H1 (cell line): ENCODE results near the gene CHCHD6. TPM values are rescaled to one million over a fixed set of nuclear protein-coding genes. Genes with fewer than 3 reads are reported as not detected.
A peak's percentile ranks its signal among the peaks of the same experiment; 100 is the strongest.

Experiments used
- CTCF ChIA-PET: fragments of 300-600 bp; sonication (Branson Sonifier 250); formaldehyde crosslinking; loops from one replicate; lab custom pipeline; 2021; ENCODE audit not compliant: partially characterized antibody; lab: Charles Lee
- POLR2A ChIA-PET: fragments of 300-600 bp; sonication (Branson Sonifier 250); formaldehyde crosslinking; loops from one replicate; lab custom pipeline; 2021; ENCODE audit warnings: inconsistent platforms; ENCODE audit not compliant: partially characterized antibody; lab: Charles Lee
- DNase-seq, 2 experiments: peaks; one replicate each; pipeline versions ENCODE4 v3.0.0 to v3.0.0-alpha.2; 2010 to 2022; ENCODE audit warnings: low spot score in 2 of 2, low read depth in 1 of 2, mixed read lengths in 1 of 2
- FAIRE-seq: peaks from 2 replicates; lab custom pipeline; 2011; peaks lifted over from hg19 to GRCh38; lab: Jason Lieb, UNC
- H2AFZ ChIP-seq: 2 replicates; pipeline ENCODE4 v1.8.1; 2012; ENCODE audit warnings: low read length, inconsistent platforms
- H2AK5ac ChIP-seq: 2 replicates; pipeline ENCODE4 v1.6.1; 2013; ENCODE audit warnings: low read depth, low read length
- H2BK120ac ChIP-seq: replicated peaks from 2 replicates; pipeline ENCODE3; 2013; ENCODE audit warnings: low read depth, low read length, inconsistent platforms
- H2BK12ac ChIP-seq: 2 replicates; pipeline ENCODE4 v1.6.1; 2013; ENCODE audit warnings: low read depth, low read length
- H2BK15ac ChIP-seq: 2 replicates; pipeline ENCODE4 v1.6.1; 2013; ENCODE audit warnings: low read length
- H2BK20ac ChIP-seq: 2 replicates; pipeline ENCODE4 v1.6.1; 2013; ENCODE audit warnings: low read length
- H2BK5ac ChIP-seq: 2 replicates; pipeline ENCODE4 v1.6.1; 2013; ENCODE audit warnings: low read depth, low read length
- H3K14ac ChIP-seq: 2 replicates; pipeline ENCODE4 v1.6.1; 2013; ENCODE audit warnings: inconsistent platforms; ENCODE audit not compliant: insufficient read length
- H3K18ac ChIP-seq: 2 replicates; pipeline ENCODE4 v1.6.1; 2013; ENCODE audit warnings: low read length; ENCODE audit errors: extremely low read depth
- H3K23ac ChIP-seq: 2 replicates; pipeline ENCODE4 v1.6.1; 2013; ENCODE audit warnings: inconsistent platforms; ENCODE audit not compliant: insufficient read length
- H3K23me2 ChIP-seq: 2 replicates; pipeline ENCODE4 v1.6.1; 2013; ENCODE audit warnings: low read depth, low read length
- H3K27ac ChIP-seq: 2 replicates; pipeline ENCODE4 v1.6.1; 2011; ENCODE audit warnings: low read depth, low read length, inconsistent platforms
- H3K27me3 ChIP-seq, 4 experiments: replicated peaks in 1 of 4; 1 replicate in 1 of 4; 2 replicates in 3 of 4; pipeline versions ENCODE4 v1.6.1 to v1.8.1; 2011 to 2013; ENCODE audit warnings: low read length in 3 of 4, mild to moderate bottlenecking in 3 of 4, inconsistent platforms in 2 of 4, mixed read lengths in 2 of 4, moderate library complexity in 1 of 4; ENCODE audit not compliant: control insufficient read depth in 3 of 4, insufficient read depth in 3 of 4; ENCODE audit errors: extremely low read depth in 1 of 4
- H3K36me3 ChIP-seq, 4 experiments: 2 replicates each; pipeline versions ENCODE4 v1.6.1 to v1.8.1; 2011 to 2013; ENCODE audit warnings: mild to moderate bottlenecking in 4 of 4, low read length in 3 of 4, moderate library complexity in 2 of 4, control low read depth in 1 of 4, inconsistent platforms in 1 of 4; ENCODE audit not compliant: insufficient read depth in 4 of 4, control insufficient read depth in 2 of 4
- H3K4ac ChIP-seq: replicated peaks from 2 replicates; pipeline ENCODE3; 2013; ENCODE audit warnings: low read length, low read depth, mixed read lengths, inconsistent platforms; ENCODE audit not compliant: insufficient read length
- H3K4me1 ChIP-seq, 4 experiments: replicated peaks in 1 of 4; 1 replicate in 1 of 4; 2 replicates in 3 of 4; pipeline versions ENCODE4 v1.6.1 to v1.8.1; 2011 to 2013; ENCODE audit warnings: low read length in 3 of 4, inconsistent platforms in 2 of 4, mixed read lengths in 1 of 4; ENCODE audit not compliant: insufficient read depth in 4 of 4, control insufficient read depth in 3 of 4
- H3K4me2 ChIP-seq, 2 experiments: 2 replicates each; pipeline versions ENCODE4 v1.6.1 to v1.8.1; 2011 to 2013; ENCODE audit warnings: low read depth in 2 of 2, low read length in 2 of 2, control low read depth in 1 of 2, inconsistent platforms in 1 of 2, mild to moderate bottlenecking in 1 of 2; ENCODE audit not compliant: insufficient read depth in 1 of 2
- H3K4me3 ChIP-seq, 4 experiments: fragments of 200-600, 300-600 bp in 1 of 4; sonication (generic), shearing (Covaris generic), sonication (Bioruptor Twin) in 1 of 4; 2 replicates each; pipeline versions ENCODE4 v1.5.1 to v1.8.1; 2011 to 2016; ENCODE audit warnings: low read length in 4 of 4, low read depth in 3 of 4, control low read depth in 2 of 4, inconsistent platforms in 2 of 4, mild to moderate bottlenecking in 2 of 4, mixed read lengths in 1 of 4, moderate library complexity in 1 of 4; ENCODE audit not compliant: insufficient read depth in 2 of 4; ENCODE audit errors: extremely low read depth in 1 of 4
- H3K56ac ChIP-seq: replicated peaks from 2 replicates; pipeline ENCODE3; 2013; ENCODE audit warnings: low read depth, mild to moderate bottlenecking, mixed read lengths, low read length, inconsistent platforms; ENCODE audit not compliant: insufficient read length
- H3K79me1 ChIP-seq: 2 replicates; pipeline ENCODE4 v1.6.1; 2013; ENCODE audit warnings: low read depth, low read length, control low read depth
- H3K79me2 ChIP-seq, 2 experiments: 2 replicates each; pipeline versions ENCODE4 v1.6.1 to v1.8.1; 2012 to 2013; ENCODE audit warnings: low read length in 2 of 2, mild to moderate bottlenecking in 2 of 2, inconsistent platforms in 1 of 2; ENCODE audit not compliant: insufficient read depth in 2 of 2, control insufficient read depth in 1 of 2
- H3K9ac ChIP-seq, 4 experiments: replicated peaks in 1 of 4; 1 replicate in 1 of 4; 2 replicates in 3 of 4; pipeline versions ENCODE4 v1.6.1 to v1.8.1; 2011 to 2013; ENCODE audit warnings: low read depth in 3 of 4, low read length in 3 of 4, control low read depth in 2 of 4, mild to moderate bottlenecking in 2 of 4, moderate library complexity in 2 of 4, inconsistent platforms in 1 of 4; ENCODE audit errors: extremely low read depth in 1 of 4
- H3K9me3 ChIP-seq, 2 experiments: 2 replicates each; pipeline versions ENCODE4 v1.6.1 to v1.8.1; 2012 to 2013; ENCODE audit warnings: mild to moderate bottlenecking in 2 of 2, moderate library complexity in 2 of 2, control low read depth in 1 of 2, inconsistent platforms in 1 of 2, low read depth in 1 of 2, low read length in 1 of 2, mixed read lengths in 1 of 2; ENCODE audit not compliant: insufficient read depth in 2 of 2
- H4K20me1 ChIP-seq, 2 experiments: replicated peaks in 1 of 2; 2 replicates each; pipeline versions ENCODE3 to v1.8.1; 2011 to 2013; ENCODE audit warnings: inconsistent platforms in 2 of 2, low read length in 2 of 2, mild to moderate bottlenecking in 1 of 2; ENCODE audit not compliant: insufficient read depth in 2 of 2, control insufficient read depth in 1 of 2
- H4K5ac ChIP-seq: 2 replicates; pipeline ENCODE4 v1.6.1; 2013; ENCODE audit warnings: low read length, low read depth, mixed read lengths, inconsistent platforms; ENCODE audit not compliant: insufficient read length
- H4K8ac ChIP-seq: 2 replicates; pipeline ENCODE4 v1.8.0; 2013; ENCODE audit warnings: mild to moderate bottlenecking, moderate library complexity, low read length, inconsistent platforms; ENCODE audit not compliant: insufficient read depth; ENCODE audit errors: extremely low read depth
- H4K91ac ChIP-seq: replicated peaks from 2 replicates; pipeline ENCODE3; 2013; ENCODE audit warnings: low read length, mixed read lengths, inconsistent platforms; ENCODE audit not compliant: insufficient read length
- ASH2L ChIP-seq: fragments of 200-600, 300-600 bp; sonication (generic); IDR thresholded peaks from one replicate; pipeline ENCODE4 v1.7.1; 2017; ENCODE audit warnings: low read length
- CREB1 ChIP-seq: IDR thresholded peaks from 2 replicates; pipeline ENCODE4 v1.6.1; 2012; ENCODE audit warnings: inconsistent platforms
- GTF2F1 ChIP-seq: IDR thresholded peaks from 2 replicates; pipeline ENCODE4 v1.6.1; 2012; ENCODE audit warnings: low read depth, low read length, improper control_type of control experiment, borderline replicate concordance
- HDAC2 ChIP-seq, 2 experiments: fragments of 300-600 bp in 1 of 2; sonication (generic) in 1 of 2; IDR thresholded peaks; 2 replicates each; pipeline ENCODE4 v1.6.1; 2011 to 2012; ENCODE audit warnings: low read depth in 2 of 2, low read length in 2 of 2, mild to moderate bottlenecking in 2 of 2, moderate library complexity in 2 of 2, borderline replicate concordance in 1 of 2, inconsistent platforms in 1 of 2
- KDM5A ChIP-seq: fragments of 200-600 bp; IDR thresholded peaks from 2 replicates; pipeline ENCODE4 v1.7.1; 2012; ENCODE audit warnings: mild to moderate bottlenecking, low read length, inconsistent platforms, mixed read lengths
- POLR2AphosphoS5 ChIP-seq: IDR thresholded peaks from 2 replicates; pipeline ENCODE4 v1.6.1; 2011; ENCODE audit warnings: low read depth, low read length
- RNF2 ChIP-seq: fragments of 200-900, 300-1000 bp; sonication (generic); IDR thresholded peaks from 2 replicates; pipeline ENCODE4 v1.7.1; 2016; ENCODE audit warnings: borderline replicate concordance, low read depth, mild to moderate bottlenecking, antibody characterized with exemption, low read length; ENCODE audit not compliant: poor library complexity, severe bottlenecking; ENCODE audit errors: missing control alignments
- SAP30 ChIP-seq: fragments of 300-600 bp; sonication (generic); IDR thresholded peaks from 2 replicates; pipeline ENCODE4 v1.7.1; 2012; ENCODE audit warnings: low read length, moderate library complexity, mild to moderate bottlenecking, inconsistent platforms; ENCODE audit not compliant: insufficient read depth, insufficient replicate concordance
- SP1 ChIP-seq: IDR thresholded peaks from 2 replicates; pipeline ENCODE4 v1.6.1; 2011; ENCODE audit warnings: low read depth, low read length
- SP4 ChIP-seq: IDR thresholded peaks from 2 replicates; pipeline ENCODE4 v1.6.1; 2012; ENCODE audit warnings: low read length, inconsistent platforms
- TBP ChIP-seq: IDR thresholded peaks from 2 replicates; pipeline ENCODE4 v1.6.1; 2011; ENCODE audit warnings: low read depth, low read length, improper control_type of control experiment
- WGBS, 2 experiments: shearing (Covaris generic) in 1 of 2; methylation state at CpG; one replicate each; pipeline versions ENCODE4 v1.1.6 to v1.1.7; 2013 to 2015; ENCODE audit warnings: low lambda C conversion rate in 2 of 2, mixed read lengths in 2 of 2, inconsistent platforms in 1 of 2, low coverage in 1 of 2, missing lambda C conversion rate in 1 of 2; ENCODE audit not compliant: insufficient replicate concordance in 2 of 2, insufficient coverage in 1 of 2, insufficient read length in 1 of 2; ENCODE audit errors: extremely low coverage in 1 of 2, missing lambda C conversion rate in 1 of 2; 5-methylcytosine and 5-hydroxymethylcytosine counted together
- polyA plus RNA-seq, 7 experiments: library from polyadenylated mRNA; depleted of rRNA in 3 of 7; stranded (reverse) in 5 of 7; unstranded in 2 of 7; fragments of >200 nt in 5 of 7; fragments of 200-250 nt in 2 of 7; gene quantifications; 1 replicate in 5 of 7; 2 replicates in 1 of 7; 4 replicates in 1 of 7; pipeline versions ENCODE4 v1.2.1 to v1.2.3, GENCODE V29; 2011 to 2013; ENCODE audit warnings: missing spikeins in 2 of 7, mixed read lengths in 2 of 7
- total RNA-seq: library from RNA; stranded (reverse); fragmentation: NEBNext Ultra II Directional; extraction: Animal tissue kit (Norgen Biotek cat#: 25700); gene quantifications from 2 replicates; pipeline ENCODE4 v1.2.1, GENCODE V29; 2021
- TF ChIP-seq, protein P1 (sequence below): IDR thresholded peaks from 2 replicates; pipeline ENCODE4 v1.6.1; 2012; ENCODE audit warnings: low read length, inconsistent platforms

Gene CHCHD6
- total and polyA plus RNA-seq, 2 of the 8 experiments (the other 6 are each of a cell fraction or from before 2014, with no cell fraction given) = 32.4 to 37.6 TPM

DNA sequence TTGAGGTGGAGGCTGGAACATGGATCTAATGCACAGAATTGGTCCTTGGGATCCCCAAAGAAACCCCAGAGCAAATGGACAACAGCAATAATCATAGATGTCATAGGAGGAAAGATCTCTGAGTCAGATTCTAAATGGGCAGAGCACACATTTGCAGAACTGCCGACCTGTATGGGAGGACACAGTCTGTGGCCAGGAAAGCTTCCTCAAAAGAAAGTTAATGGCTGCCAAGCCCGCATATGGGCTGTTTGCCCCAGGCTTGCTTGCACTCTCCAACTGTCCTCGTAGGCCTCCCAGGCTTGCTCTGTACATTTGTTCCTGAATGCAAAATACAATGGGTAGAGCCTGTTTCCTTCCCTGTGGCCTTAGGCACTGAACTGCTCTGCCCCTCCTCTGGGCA lies 176.9 kb downstream of the CHCHD6 start:
- H3K18ac ChIP-seq = no peak overlapping the region
- CTCF ChIA-PET = no interaction called here

More for the DNA sequence above, 176.9 kb downstream of the CHCHD6 start:
- Histone ChIP-seq H2BK12ac (no peak overlapping the region), H3K9me3 (no peaks in the 10 kb centered on the region), H3K36me3 (no peaks in the 10 kb centered on the region), H3K79me1 (no peaks in the 10 kb centered on the region), H4K8ac (0 out of 2 replicates have a peak overlapping the region, but pooled peaks have one; percentile 1), H2BK120ac (no peak overlapping the region), H4K5ac (no peak overlapping the region), H3K9ac (no peak overlapping the region), H3K56ac (no peak overlapping the region), H4K91ac (peak overlapping the region; percentile 5), H3K23ac (no peak overlapping the region), H3K4me2 (no peak overlapping the region), H2BK15ac (no peak overlapping the region), H2AFZ (no peak overlapping the region), H3K4me1 (no peaks in the 10 kb centered on the region), H3K4ac (no peak overlapping the region), H2BK5ac (no peak overlapping the region), H3K27ac (no peak overlapping the region), H3K79me2 (no peaks in the 10 kb centered on the region), H3K27me3 (no peaks in the 10 kb centered on the region), H4K20me1 (no peaks in the 10 kb centered on the region), H3K4me3 (no peak overlapping the region), H2AK5ac (no peak overlapping the region), H3K23me2 (no peaks in the 10 kb centered on the region), H2BK20ac (no peak overlapping the region), H3K14ac (no peak overlapping the region)
- FAIRE-seq (no peak), DNase-seq (no peak)
- WGBS, 2 experiments = 93% methylated on average over 3 of the region's 3 CpGs; no CpG with 5 or more reads in 1 of the 2 experiments
- TF ChIP-seq SP4 = no peak
- TF ChIP-seq GTF2F1 = no peak
- TF ChIP-seq SAP30 = no peak
- no peak for TF ChIP-seq POLR2AphosphoS5
- TF ChIP-seq TBP = no peak
- no peak for TF ChIP-seq RNF2
- TF ChIP-seq HDAC2 (IDR thresholded peaks at IDR 0.05; ENCODE audit: borderline replicate concordance in 1 of 2, low read depth in 2 of 2, low read length in 2 of 2) = no peak
- no peak for TF ChIP-seq KDM5A
- no peak for TF ChIP-seq SP1
- TF ChIP-seq CREB1 = no peak
- TF ChIP-seq, protein P1, sequence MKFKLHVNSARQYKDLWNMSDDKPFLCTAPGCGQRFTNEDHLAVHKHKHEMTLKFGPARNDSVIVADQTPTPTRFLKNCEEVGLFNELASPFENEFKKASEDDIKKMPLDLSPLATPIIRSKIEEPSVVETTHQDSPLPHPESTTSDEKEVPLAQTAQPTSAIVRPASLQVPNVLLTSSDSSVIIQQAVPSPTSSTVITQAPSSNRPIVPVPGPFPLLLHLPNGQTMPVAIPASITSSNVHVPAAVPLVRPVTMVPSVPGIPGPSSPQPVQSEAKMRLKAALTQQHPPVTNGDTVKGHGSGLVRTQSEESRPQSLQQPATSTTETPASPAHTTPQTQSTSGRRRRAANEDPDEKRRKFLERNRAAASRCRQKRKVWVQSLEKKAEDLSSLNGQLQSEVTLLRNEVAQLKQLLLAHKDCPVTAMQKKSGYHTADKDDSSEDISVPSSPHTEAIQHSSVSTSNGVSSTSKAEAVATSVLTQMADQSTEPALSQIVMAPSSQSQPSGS = no peak
- no peak for TF ChIP-seq ASH2L
- POLR2A ChIA-PET = no interaction called here
